ENCODE results near the gene COPS7A.

DNA sequence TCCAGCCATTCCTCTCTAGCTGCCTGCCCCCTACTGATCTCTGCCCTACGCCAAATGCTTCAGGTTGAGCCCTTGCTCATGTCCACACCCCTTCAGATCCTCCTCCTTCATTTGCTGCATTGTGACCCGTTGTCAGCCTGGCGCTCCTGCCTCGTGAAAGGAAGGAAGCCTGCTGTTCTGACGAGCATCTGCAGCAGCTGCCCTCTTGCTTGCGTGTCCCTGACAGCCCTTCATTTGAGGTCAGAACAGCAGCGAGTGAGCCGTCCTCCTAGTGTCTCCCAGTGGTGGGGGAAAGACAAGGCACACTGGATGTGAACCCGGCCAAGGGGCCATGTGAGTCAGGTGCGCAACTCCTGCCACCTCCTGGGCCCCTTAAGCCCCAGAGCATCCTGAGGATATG, 20.2 kb upstream of the COPS7A start:
- TF ChIP-seq, protein P1, sequence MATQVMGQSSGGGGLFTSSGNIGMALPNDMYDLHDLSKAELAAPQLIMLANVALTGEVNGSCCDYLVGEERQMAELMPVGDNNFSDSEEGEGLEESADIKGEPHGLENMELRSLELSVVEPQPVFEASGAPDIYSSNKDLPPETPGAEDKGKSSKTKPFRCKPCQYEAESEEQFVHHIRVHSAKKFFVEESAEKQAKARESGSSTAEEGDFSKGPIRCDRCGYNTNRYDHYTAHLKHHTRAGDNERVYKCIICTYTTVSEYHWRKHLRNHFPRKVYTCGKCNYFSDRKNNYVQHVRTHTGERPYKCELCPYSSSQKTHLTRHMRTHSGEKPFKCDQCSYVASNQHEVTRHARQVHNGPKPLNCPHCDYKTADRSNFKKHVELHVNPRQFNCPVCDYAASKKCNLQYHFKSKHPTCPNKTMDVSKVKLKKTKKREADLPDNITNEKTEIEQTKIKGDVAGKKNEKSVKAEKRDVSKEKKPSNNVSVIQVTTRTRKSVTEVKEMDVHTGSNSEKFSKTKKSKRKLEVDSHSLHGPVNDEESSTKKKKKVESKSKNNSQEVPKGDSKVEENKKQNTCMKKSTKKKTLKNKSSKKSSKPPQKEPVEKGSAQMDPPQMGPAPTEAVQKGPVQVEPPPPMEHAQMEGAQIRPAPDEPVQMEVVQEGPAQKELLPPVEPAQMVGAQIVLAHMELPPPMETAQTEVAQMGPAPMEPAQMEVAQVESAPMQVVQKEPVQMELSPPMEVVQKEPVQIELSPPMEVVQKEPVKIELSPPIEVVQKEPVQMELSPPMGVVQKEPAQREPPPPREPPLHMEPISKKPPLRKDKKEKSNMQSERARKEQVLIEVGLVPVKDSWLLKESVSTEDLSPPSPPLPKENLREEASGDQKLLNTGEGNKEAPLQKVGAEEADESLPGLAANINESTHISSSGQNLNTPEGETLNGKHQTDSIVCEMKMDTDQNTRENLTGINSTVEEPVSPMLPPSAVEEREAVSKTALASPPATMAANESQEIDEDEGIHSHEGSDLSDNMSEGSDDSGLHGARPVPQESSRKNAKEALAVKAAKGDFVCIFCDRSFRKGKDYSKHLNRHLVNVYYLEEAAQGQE (IDR thresholded peaks at IDR 0.05; ENCODE audit: insufficient read depth in 1 of 2, low read depth in 2 of 2, low read length in 2 of 2) = no peak
- TF ChIP-seq TAF1 (IDR thresholded peaks at IDR 0.05; ENCODE audit: borderline replicate concordance, insufficient read depth, low read length) (no peak), POLR2AphosphoS5 (IDR thresholded peaks at IDR 0.05; ENCODE audit: low read depth, low read length) (no peak)

All from PFSK-1 (cell line).